SK-N-DZ (cell line): Measurements from ENCODE around the gene PARM1. TPM values are rescaled to one million over a fixed set of nuclear protein-coding genes. Genes with fewer than 3 reads are reported as not detected.

Experiments used
- DNase-seq: peaks from one replicate; pipeline ENCODE4 v3.0.0-alpha.2; 2015; ENCODE audit warnings: low spot score
- polyA plus RNA-seq, 2 experiments: library from polyadenylated mRNA; depleted of rRNA; stranded (reverse); fragments of >200 nt; gene quantifications; 2 replicates each; pipeline ENCODE4 v1.2.3, GENCODE V29; 2014

The PARM1 gene
- 4.0 and 4.3 TPM in 2 replicates for polyA plus RNA-seq (2014; cell fraction: cytosol; rRNA removed)
- polyA plus RNA-seq (2014; cell fraction: nucleus; rRNA removed), result 1.9 and 2.5 TPM in 2 replicates

GRCh38 chr4:74932832-74933561, at the start of gene PARM1:
Gene PARM1 (plus strand): TSS chr4:74933116. CDS start chr4:74933328, 212 bp downstream.
- DNase-seq, result peak; percentile 83

- DNase-seq, result no peak
These were observed 48.6 kb upstream of the PARM1 start for GRCh38 chr4:74884266-74884665.

DNA sequence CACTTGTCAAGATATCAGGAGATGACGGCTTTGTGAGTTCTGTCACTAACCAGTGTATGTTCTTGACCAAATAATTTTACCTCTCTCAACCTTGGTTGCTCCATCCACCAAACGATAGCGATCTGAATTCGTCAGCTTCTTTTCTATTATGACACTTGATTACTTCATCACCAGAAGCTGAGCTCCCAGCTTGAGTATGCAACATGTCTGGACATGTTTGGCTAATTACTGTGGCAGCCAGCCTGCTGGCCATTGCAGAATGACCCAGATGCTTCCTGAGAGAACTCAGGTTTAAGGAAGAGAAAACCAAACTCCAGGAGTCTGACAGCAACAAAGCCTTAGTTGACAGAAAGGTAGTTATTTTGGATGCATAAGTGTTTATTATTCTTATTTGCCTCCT, 46.4 kb upstream of the PARM1 start:
- peak; percentile 2 for DNase-seq

DNA sequence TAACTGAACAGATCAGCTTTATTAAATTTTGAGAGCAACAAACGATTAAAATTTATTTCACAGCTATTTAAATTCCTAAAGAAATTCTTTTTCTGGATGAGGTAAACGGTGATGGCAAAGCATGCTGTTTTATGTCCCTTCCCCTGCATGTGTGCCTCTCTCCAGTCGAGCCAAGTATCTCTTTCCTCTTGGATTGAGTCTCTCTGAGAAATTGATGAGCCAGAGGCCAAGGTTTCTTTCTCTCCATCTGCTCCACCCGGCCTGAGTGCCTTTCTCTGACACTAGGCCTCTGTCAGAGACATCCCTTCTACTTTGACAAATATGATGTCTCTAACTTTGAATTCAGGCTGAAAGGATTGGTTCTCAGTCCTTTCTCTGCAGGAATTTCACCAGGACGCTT, 42.6 kb upstream of the PARM1 start:
- DNase-seq, result no peak

- no peak for DNase-seq
These were observed 41.9 kb upstream of the PARM1 start for GRCh38 chr4:74891037-74891436.

DNA sequence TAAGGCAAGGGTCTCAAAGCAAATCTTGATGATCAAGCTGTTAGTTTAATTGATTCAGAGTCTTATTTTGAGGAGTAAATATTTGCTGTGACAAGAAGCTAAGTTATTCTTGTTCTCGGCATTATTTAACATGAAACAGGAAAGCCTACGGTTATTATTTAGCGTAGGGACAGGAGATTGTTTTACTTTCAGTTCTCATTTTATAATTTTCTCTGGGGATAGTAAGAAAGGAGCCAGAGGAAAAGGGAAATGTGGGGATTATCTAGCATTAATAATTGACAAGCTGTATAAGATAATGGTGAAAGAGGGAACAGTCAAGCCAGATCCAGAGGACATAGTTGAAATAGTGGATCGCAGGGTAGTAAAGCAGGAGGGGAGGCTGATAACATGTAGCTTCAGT, 39.7 kb upstream of the PARM1 start:
- DNase-seq, result no peak

DNA sequence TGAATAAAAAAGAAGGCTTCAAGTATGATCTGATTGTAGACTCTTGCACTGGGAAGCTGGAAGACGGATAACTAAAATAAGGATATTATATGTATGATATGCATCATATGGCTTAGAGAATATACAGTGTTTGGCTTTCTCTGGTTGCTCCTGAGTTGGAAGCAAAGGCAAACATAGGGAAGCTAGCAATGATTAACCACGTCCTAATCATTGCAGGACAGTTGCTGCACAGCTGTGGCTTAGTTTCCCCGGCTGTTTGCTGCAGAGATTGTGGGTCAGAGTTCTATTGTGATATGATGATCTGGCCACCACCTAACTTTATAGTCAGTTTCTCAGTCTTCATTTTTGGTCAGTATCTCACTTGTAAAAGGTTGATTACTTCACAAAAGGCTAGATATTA, 36.3 kb upstream of the PARM1 start:
- no peak for DNase-seq

DNA sequence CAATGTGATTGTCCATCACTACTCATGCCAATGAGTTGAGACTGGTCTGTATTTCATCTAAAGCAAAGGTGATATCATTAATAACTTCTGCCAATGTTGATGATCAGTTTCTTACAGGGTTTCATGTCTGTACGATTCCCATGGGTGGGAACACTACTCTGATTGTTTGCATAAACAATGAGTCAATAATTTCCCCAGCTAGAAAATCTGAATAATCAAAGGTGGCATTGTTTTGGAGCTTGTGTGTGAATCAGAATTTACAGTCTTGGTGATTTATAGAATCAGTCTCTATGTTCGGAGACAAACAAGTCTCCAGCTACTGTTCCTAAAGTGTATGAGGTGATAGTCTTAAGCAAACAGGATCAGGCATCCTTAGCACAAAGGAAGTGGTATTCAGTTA, 35.5 kb upstream of the PARM1 start:
- DNase-seq, result no peak

GRCh38 chr4:74900862-74901261, 32.1 kb upstream of the PARM1 start:
- DNase-seq, result no peak

- no peak for DNase-seq
These were observed 28.3 kb upstream of the PARM1 start for GRCh38 chr4:74904509-74905065.

- DNase-seq, result no peak
These were observed 26.1 kb upstream of the PARM1 start for GRCh38 chr4:74906771-74907170.

GRCh38 chr4:74919783-74920182, 13.1 kb upstream of the PARM1 start:
- DNase-seq, result no peak

DNA sequence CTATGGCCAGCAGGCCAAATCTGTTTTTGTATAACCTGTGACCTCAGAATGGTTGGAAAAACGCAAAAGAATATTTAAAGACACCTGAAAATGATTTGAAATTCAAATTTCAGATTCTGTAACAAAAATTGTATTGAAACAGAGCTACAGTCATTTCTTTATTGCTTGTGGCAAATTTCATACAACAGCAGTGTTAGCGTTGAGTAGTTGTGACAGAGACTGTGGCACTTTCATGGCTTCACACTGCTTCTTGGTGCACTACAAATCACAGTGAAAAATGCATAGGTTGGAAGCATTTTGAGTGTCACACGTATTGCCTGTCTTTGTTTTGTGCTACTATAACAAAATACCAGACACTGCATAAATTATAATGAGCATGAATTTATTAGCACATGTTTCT, 12.2 kb upstream of the PARM1 start:
- no peak for DNase-seq

- DNase-seq, result no peak
These were observed 11.4 kb upstream of the PARM1 start for GRCh38 chr4:74921490-74921889.

DNA sequence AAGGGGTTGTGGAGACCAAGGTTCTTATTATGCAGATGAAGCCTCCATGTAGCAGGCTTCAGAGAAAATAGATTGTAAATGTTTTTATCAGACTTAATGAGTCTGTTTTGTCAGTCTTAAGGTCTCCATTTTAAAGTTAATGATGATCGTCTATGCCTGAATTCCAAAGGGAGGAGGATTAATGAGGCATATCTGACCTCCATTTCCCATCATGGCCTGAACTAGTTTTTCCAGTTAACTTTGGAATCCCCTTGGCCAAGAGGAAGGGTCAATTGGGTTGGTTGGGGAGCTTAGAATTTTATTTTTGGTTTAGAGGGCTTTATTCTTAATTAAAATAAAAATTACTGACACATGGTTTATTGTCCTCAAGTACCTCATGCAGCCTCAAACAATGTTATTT, 6.9 kb upstream of the PARM1 start:
- DNase-seq, result no peak

- DNase-seq, result no peak
These were observed 2.8 kb upstream of the PARM1 start for GRCh38 chr4:74930162-74930561.

- peak; percentile 68 for DNase-seq
These were observed 1.5 kb upstream of the PARM1 start for GRCh38 chr4:74931376-74931775.

- DNase-seq, result no peak
These were observed 906 bp upstream of the PARM1 start for GRCh38 chr4:74932010-74932409.

GRCh38 chr4:74933562-74934015, 673 bp downstream of the PARM1 start:
- DNase-seq, result no peak

DNA sequence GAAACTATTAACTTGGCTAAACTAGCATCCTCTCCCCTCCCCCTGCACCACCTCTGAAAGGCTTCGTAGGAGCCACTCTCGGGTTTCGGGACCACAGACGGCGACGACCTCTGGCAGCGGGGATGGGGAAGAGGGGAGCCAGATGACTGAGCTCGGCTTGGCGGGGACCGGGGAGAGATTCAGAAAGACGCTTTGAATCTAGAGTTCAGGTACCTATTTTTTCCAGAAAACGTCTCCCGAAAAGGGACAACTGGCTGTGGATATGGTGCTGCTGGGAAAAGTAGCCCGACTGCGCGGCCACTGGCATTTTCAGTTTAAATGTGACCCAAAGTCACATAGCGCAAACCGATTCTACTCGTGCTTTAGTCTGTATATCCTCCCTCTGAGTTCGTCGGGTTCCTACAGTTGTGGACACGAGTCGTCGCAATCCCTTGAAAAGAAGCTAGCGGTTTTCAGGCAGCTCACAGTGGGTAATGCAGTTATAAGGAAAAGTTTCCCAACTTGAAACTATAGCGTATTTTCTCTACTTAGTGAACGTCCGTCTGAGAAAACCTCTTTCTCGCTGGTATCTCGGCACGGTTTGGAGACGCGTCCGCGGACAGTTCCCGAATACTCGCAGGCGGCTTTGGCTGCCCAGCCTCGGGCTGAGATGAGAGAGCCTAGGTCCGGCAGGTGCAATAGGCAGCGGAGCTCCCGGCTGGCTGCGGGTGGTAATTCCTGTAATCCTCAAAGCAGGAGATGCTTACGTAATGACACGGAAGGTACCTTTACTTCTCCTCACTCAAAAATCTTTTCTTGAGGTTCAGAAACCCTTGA, 1.3 kb downstream of the PARM1 start:
- DNase-seq, result peak; percentile 25

GRCh38 chr4:74934888-74935287, 2.0 kb downstream of the PARM1 start:
- DNase-seq, result no peak

DNA sequence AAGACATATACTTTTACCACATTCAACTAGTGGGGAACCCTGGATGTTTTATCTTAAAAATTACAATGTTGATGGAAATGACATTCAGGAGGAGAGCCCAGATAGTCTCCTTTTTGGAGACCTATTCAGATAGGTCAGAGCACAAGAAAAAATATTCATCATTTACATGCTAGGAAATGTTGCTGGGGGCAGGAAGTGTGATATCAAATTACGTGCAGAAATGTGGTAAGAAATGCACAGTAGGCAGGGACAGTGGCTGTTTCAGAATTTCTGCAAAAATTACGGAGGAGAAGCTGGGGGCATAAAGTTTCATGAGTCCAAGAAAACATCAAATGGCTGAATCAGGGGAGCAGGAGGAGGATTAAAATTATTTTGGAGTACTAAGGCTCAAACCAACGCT, 8.2 kb downstream of the PARM1 start:
- no peak for DNase-seq
